Activated T-helper 1 cell treated with anti-CD3 and anti-CD28 coated beads, Interleukin-12 subunit alpha, Interleukin-12 subunit beta, Interleukin-2, Interleukin-4 antibody, amounts not matched to agents 30 ng/mL and 10 ng/mL and 1 ng/mL, durations not matched to agents 14 hours and 24 hours and 36 hours (primary cell): ENCODE measurements around the gene AMN. TPM values are rescaled to one million over a fixed set of nuclear protein-coding genes. Genes with fewer than 3 reads are reported as not detected.

Experiments
- DNase-seq: peaks from one replicate; pipeline ENCODE4 v3.0.0; 2021; ENCODE audit warnings: low spot score
- H3K27ac Mint-ChIP-seq: one replicate; pipeline ENCODE4 v1.8.0; 2021; ENCODE audit warnings: mild to moderate bottlenecking, mixed read lengths
- H3K27me3 Mint-ChIP-seq: one replicate; pipeline ENCODE4 v1.8.0; 2022; ENCODE audit warnings: mild to moderate bottlenecking, moderate library complexity, mixed read lengths; ENCODE audit not compliant: insufficient read depth
- H3K36me3 Mint-ChIP-seq: one replicate; pipeline ENCODE4 v1.8.0; 2021; ENCODE audit warnings: low read depth, mixed read lengths
- H3K4me1 Mint-ChIP-seq: one replicate; pipeline ENCODE4 v1.8.0; 2021; ENCODE audit warnings: low read depth, mixed read lengths
- H3K4me3 Mint-ChIP-seq: one replicate; pipeline ENCODE4 v1.8.0; 2021; ENCODE audit warnings: mild to moderate bottlenecking, moderate library complexity, mixed read lengths
- H3K9me3 Mint-ChIP-seq: one replicate; pipeline ENCODE4 v1.8.0; 2021; ENCODE audit warnings: mixed read lengths
- intact Hi-C: fragments of 100-400 bp; cut with micrococcal nuclease; formaldehyde crosslinking; loops from one replicate; pipeline ENCODE4 v1.15.1; 2024
- total RNA-seq: library from RNA; stranded (reverse); gene quantifications from 2 replicates; pipeline ENCODE4 v1.2.3, GENCODE V29; 2022

Gene AMN
- total RNA-seq, 1 donor from 2014 or later, result 0.44 TPM

GRCh38 chr14:102910442-102910841 is 12.0 kb upstream of the AMN start:
- no peak for DNase-seq
- Mint-ChIP-seq H3K27me3 (no peaks in the 10 kb centered on the region), H3K27ac (no peak overlapping the region), H3K4me1 (no peaks in the 10 kb centered on the region), H3K9me3 (no peaks in the 10 kb centered on the region), H3K4me3 (no peak overlapping the region), H3K36me3 (peaks cover 14% of the 10 kb centered on the region)
- intact Hi-C loops, result no loop called here

- H3K9me3 Mint-ChIP-seq, result no peaks in the 10 kb centered on the region
- intact Hi-C loops, result no loop called here
- no peak for DNase-seq
- no peak overlapping the region for H3K27ac Mint-ChIP-seq
- peaks cover 10% of the 10 kb centered on the region for H3K36me3 Mint-ChIP-seq
- no peaks in the 10 kb centered on the region for H3K4me1 Mint-ChIP-seq
- no peak overlapping the region for H3K4me3 Mint-ChIP-seq
- H3K27me3 Mint-ChIP-seq, result no peaks in the 10 kb centered on the region
These were observed 10.9 kb upstream of the AMN start for GRCh38 chr14:102911541-102911951.

GRCh38 chr14:102911991-102912761 is 10.3 kb upstream of the AMN start:
- intact Hi-C loops, result no loop called here
- Mint-ChIP-seq H3K4me1 (no peaks in the 10 kb centered on the region), H3K27me3 (no peaks in the 10 kb centered on the region), H3K4me3 (no peak overlapping the region), H3K27ac (no peak overlapping the region), H3K36me3 (peaks cover 7% of the 10 kb centered on the region), H3K9me3 (no peaks in the 10 kb centered on the region)
- DNase-seq, result no peak

- intact Hi-C loops, result no loop called here
- Mint-ChIP-seq H3K36me3 (peaks cover 3% of the 10 kb centered on the region), H3K27ac (no peak overlapping the region), H3K4me1 (no peaks in the 10 kb centered on the region), H3K9me3 (no peaks in the 10 kb centered on the region), H3K4me3 (no peak overlapping the region), H3K27me3 (no peaks in the 10 kb centered on the region)
- no peak for DNase-seq
These were observed 8.9 kb upstream of the AMN start for GRCh38 chr14:102913341-102914211.

- no peak overlapping the region for H3K27ac Mint-ChIP-seq
These were observed 7.8 kb upstream of the AMN start for GRCh38 chr14:102914474-102915291.

GRCh38 chr14:102915292-102916110 is 7.0 kb upstream of the AMN start:
- no peaks in the 10 kb centered on the region for H3K27me3 Mint-ChIP-seq
- H3K36me3 Mint-ChIP-seq, result peaks cover 3% of the 10 kb centered on the region
- H3K9me3 Mint-ChIP-seq, result no peaks in the 10 kb centered on the region
- no peak for DNase-seq
- intact Hi-C loops, result no loop called here
- no peak overlapping the region for H3K4me3 Mint-ChIP-seq
- peak overlapping the region; percentile 45 for H3K27ac Mint-ChIP-seq
- H3K4me1 Mint-ChIP-seq, result no peaks in the 10 kb centered on the region

More at GRCh38 chr14:102914474-102915291, 7.8 kb upstream of the AMN start:
- Mint-ChIP-seq H3K27me3 (no peaks in the 10 kb centered on the region), H3K4me1 (no peaks in the 10 kb centered on the region), H3K9me3 (no peaks in the 10 kb centered on the region), H3K4me3 (no peak overlapping the region), H3K36me3 (peaks cover 3% of the 10 kb centered on the region)
- no peak for DNase-seq
- intact Hi-C loops, result no loop called here

- Mint-ChIP-seq H3K36me3 (no peaks in the 10 kb centered on the region), H3K27me3 (no peaks in the 10 kb centered on the region), H3K4me3 (no peak overlapping the region), H3K4me1 (no peaks in the 10 kb centered on the region), H3K9me3 (no peaks in the 10 kb centered on the region), H3K27ac (no peak overlapping the region)
- intact Hi-C loops, result no loop called here
- no peak for DNase-seq
These were observed 6.0 kb upstream of the AMN start for GRCh38 chr14:102916347-102917055.

- Mint-ChIP-seq H3K4me3 (no peak overlapping the region), H3K27ac (no peak overlapping the region), H3K36me3 (no peaks in the 10 kb centered on the region), H3K4me1 (no peaks in the 10 kb centered on the region), H3K27me3 (no peaks in the 10 kb centered on the region), H3K9me3 (no peaks in the 10 kb centered on the region)
- no peak for DNase-seq
- intact Hi-C loops, result no loop called here
These were observed 5.4 kb upstream of the AMN start for GRCh38 chr14:102917056-102917385.

- Mint-ChIP-seq H3K27me3 (no peaks in the 10 kb centered on the region), H3K4me1 (no peaks in the 10 kb centered on the region), H3K27ac (no peak overlapping the region), H3K4me3 (no peak overlapping the region), H3K36me3 (no peaks in the 10 kb centered on the region), H3K9me3 (no peaks in the 10 kb centered on the region)
- DNase-seq, result peak; percentile 29
- intact Hi-C loops, result loop anchor here (1.0 to 2.0 kb wide), 2 partner anchors 143 to 223 kb away; no protein-coding TSS in a partner anchor
These were observed 4.8 kb upstream of the AMN start for GRCh38 chr14:102917469-102918211.

GRCh38 chr14:102918438-102918837 is 4.0 kb upstream of the AMN start:
- no peak for DNase-seq
- Mint-ChIP-seq H3K27ac (no peak overlapping the region), H3K4me3 (no peak overlapping the region), H3K27me3 (no peaks in the 10 kb centered on the region), H3K4me1 (no peaks in the 10 kb centered on the region), H3K9me3 (no peaks in the 10 kb centered on the region), H3K36me3 (no peaks in the 10 kb centered on the region)
- intact Hi-C loops, result loop anchor here (1.0 to 2.0 kb wide), 2 partner anchors 144 to 224 kb away; no protein-coding TSS in a partner anchor

- H3K9me3 Mint-ChIP-seq, result no peaks in the 10 kb centered on the region
- no peaks in the 10 kb centered on the region for H3K4me1 Mint-ChIP-seq
- H3K4me3 Mint-ChIP-seq, result no peak overlapping the region
- intact Hi-C loops, result no loop called here
- DNase-seq, result no peak
- no peaks in the 10 kb centered on the region for H3K36me3 Mint-ChIP-seq
- H3K27me3 Mint-ChIP-seq, result peaks cover 10% of the 10 kb centered on the region
- H3K27ac Mint-ChIP-seq, result no peak overlapping the region
These were observed 2.0 kb upstream of the AMN start for GRCh38 chr14:102920273-102920997.
